ENCODE data around the gene ANKRA2. TPM values are rescaled to one million over a fixed set of nuclear protein-coding genes. Genes with fewer than 3 reads are reported as not detected.

Gene ANKRA2
- total and polyA plus RNA-seq, 12 donors = 14.3 to 54.2 (median 27.6) TPM

GRCh38 chr5:73506459-73506955 is 58.9 kb downstream of the ANKRA2 start:
- no peaks in the 10 kb centered on the region for H3K9me3 ChIP-seq (replicated peaks in 1 of 3)
- 86 to 97% (median 93%) methylated on average over 5 of the region's 5 CpGs for WGBS, 4 donors
- no peaks in the 10 kb centered on the region for H3K27me3 ChIP-seq
- TF ChIP-seq POLR2A (IDR thresholded peaks at IDR 0.05) (no peak), CTCF (IDR thresholded peaks at IDR 0.05) (no peak)
- H3K27ac ChIP-seq = peak overlapping the region in 2 of 5 donors; percentile 17 to 19
- DNase-seq = no peak
- H3K4me1 ChIP-seq (replicated peaks in 1 of 2) = no peaks in the 10 kb centered on the region
- H3K4me3 ChIP-seq = no peak overlapping the region
- intact Hi-C loops (cut with DNase I) = no loop called here
- peaks cover 0 to 44% of the 10 kb centered on the region in 2 donors for H3K36me3 ChIP-seq (replicated peaks in 1 of 2)

Other genes starting within 250 kb of the ANKRA2 start
- 1 to 10 TPM; 1.1 to 6.5 (median 2.2) TPM for gene FOXD1, start 116.9 kb downstream of the ANKRA2 start, total RNA-seq
- 1 to 10 TPM; 1.2 to 4.5 (median 1.9) TPM for gene FOXD1, start 116.9 kb downstream of the ANKRA2 start, polyA plus RNA-seq
- 100 to 1,000 TPM; 375 to 634 (median 504) TPM for gene BTF3, start 67.2 kb downstream of the ANKRA2 start, total RNA-seq
- 100 to 1,000 TPM; 426 to 852 (median 519) TPM for gene BTF3, start 67.2 kb downstream of the ANKRA2 start, polyA plus RNA-seq
- 10 to 100 TPM in 7 of 9 donors, 1 to 10 TPM in 2; 6.2 to 30.2 (median 19.9) TPM for gene UTP15, start 104 bp upstream of the ANKRA2 start, total RNA-seq
- gene UTP15, start 104 bp upstream of the ANKRA2 start, polyA plus RNA-seq = 10 to 100 TPM in 1 of 3 donors, 1 to 10 TPM in 2; 4.2 to 19.2 (median 5.1) TPM
- gene ARHGEF28, start 60.6 kb upstream of the ANKRA2 start, total RNA-seq = 100 to 1,000 TPM in 1 of 9 donors, 10 to 100 TPM in 8; 33.5 to 138 (median 58.8) TPM
- gene ARHGEF28, start 60.6 kb upstream of the ANKRA2 start, polyA plus RNA-seq = 10 to 100 TPM; 25.3 to 40.9 (median 32.9) TPM